Smooth muscle cell (in vitro differentiated cells): ENCODE data around the gene EEF1B2. TPM values are rescaled to one million over a fixed set of nuclear protein-coding genes. Genes with fewer than 3 reads are reported as not detected.

ENCODE experiments used
- DNase-seq: peaks from one replicate; lab custom pipeline; 2025; ENCODE audit not compliant: unreplicated experiment; lab: John Stamatoyannopoulos, UW
- H2AFZ ChIP-seq: fragments of 200-600 bp; sonication (generic); 2 replicates; pipeline ENCODE4 v1.6.0; 2016; ENCODE audit warnings: antibody characterized with exemption, low read depth, mild to moderate bottlenecking
- H3F3A ChIP-seq: fragments of 200-600 bp; sonication (generic); 2 replicates; pipeline ENCODE4 v1.6.0; 2017; ENCODE audit warnings: antibody characterized with exemption, low read depth
- H3K27ac ChIP-seq: fragments of 200-600 bp; sonication (generic); 2 replicates; pipeline ENCODE4 v1.5.1; 2016; ENCODE audit warnings: low read depth, mild to moderate bottlenecking
- H3K27me3 ChIP-seq: fragments of 200-600 bp; sonication (generic); 2 replicates; pipeline ENCODE4 v1.6.1; 2016; ENCODE audit warnings: low read depth, mild to moderate bottlenecking
- H3K36me3 ChIP-seq: fragments of 200-600 bp; sonication (generic); 2 replicates; pipeline ENCODE4 v1.5.1; 2016; ENCODE audit warnings: low read depth
- H3K4me1 ChIP-seq: fragments of 200-600 bp; sonication (generic); 2 replicates; pipeline ENCODE4 v1.5.1; 2016; ENCODE audit warnings: low read depth
- H3K4me2 ChIP-seq: fragments of 200-600 bp; sonication (generic); 2 replicates; pipeline ENCODE4 v1.6.0; 2016; ENCODE audit warnings: mild to moderate bottlenecking
- H3K4me3 ChIP-seq: fragments of 200-600 bp; sonication (generic); 2 replicates; pipeline ENCODE4 v1.5.1; 2016; ENCODE audit warnings: mild to moderate bottlenecking
- H3K79me2 ChIP-seq: fragments of 200-600 bp; sonication (generic); 2 replicates; pipeline ENCODE4 v1.6.0; 2016; ENCODE audit warnings: low read depth, mild to moderate bottlenecking
- H3K9ac ChIP-seq: fragments of 200-600 bp; sonication (generic); 2 replicates; pipeline ENCODE4 v1.6.0; 2016; ENCODE audit warnings: low read depth
- H3K9me3 ChIP-seq: fragments of 200-600 bp; sonication (generic); replicated peaks from 2 replicates; pipeline ENCODE4 v1.5.1; 2016; ENCODE audit warnings: low read depth
- H4K20me1 ChIP-seq: fragments of 200-600 bp; sonication (generic); 2 replicates; pipeline ENCODE4 v1.6.0; 2016; ENCODE audit warnings: low read depth
- CTCF ChIP-seq: fragments of 200-600 bp; sonication (generic); IDR thresholded peaks from 2 replicates; pipeline ENCODE4 v1.5.1; 2017; ENCODE audit warnings: borderline replicate concordance, mild to moderate bottlenecking, antibody characterized with exemption; ENCODE audit not compliant: insufficient read depth, poor library complexity, severe bottlenecking
- WGBS: methylation state at CpG from one replicate; pipeline ENCODE4 v1.1.7; 2016; ENCODE audit warnings: low lambda C conversion rate; 5-methylcytosine and 5-hydroxymethylcytosine counted together
- polyA plus RNA-seq: library from polyadenylated mRNA; unstranded; fragments of >200 nt; fragmentation: Nextera tagmentation; extraction: Ambion mirVana; gene quantifications from 2 replicates; pipeline ENCODE4 v1.2.1, GENCODE V29; 2016
- small RNA-seq: library from RNA; depleted of rRNA; stranded (forward); fragments of <200 nt; gene quantifications from one replicate; pipeline ENCODE3, GENCODE V24; 2014
- total RNA-seq: library from RNA; depleted of rRNA; stranded (reverse); fragments of >200 nt; gene quantifications from 2 replicates; pipeline ENCODE4 v1.2.3, GENCODE V29; 2014

Gene EEF1B2
- total and polyA plus RNA-seq, 2 experiments from 2014 or later, result 336 to 401 TPM

- Histone ChIP-seq H3K4me2 (no peak overlapping the region), H3F3A (no peaks in the 10 kb centered on the region), H4K20me1 (no peaks in the 10 kb centered on the region), H3K36me3 (no peaks in the 10 kb centered on the region), H3K4me3 (no peak overlapping the region), H3K9ac (no peak overlapping the region), H2AFZ (no peak overlapping the region), H3K79me2 (no peaks in the 10 kb centered on the region), H3K4me1 (peaks cover 25% of the 10 kb centered on the region), H3K27ac (no peak overlapping the region), H3K9me3 (no peaks in the 10 kb centered on the region), H3K27me3 (no peaks in the 10 kb centered on the region)
- TF ChIP-seq CTCF, result no peak
- 92% methylated on average over 7 of the region's 7 CpGs for WGBS
- DNase-seq, result no peak
These were observed 49.2 kb downstream of the EEF1B2 start for GRCh38 chr2:206208900-206209299.

- no peaks in the 10 kb centered on the region for H3K27me3 ChIP-seq
- peak overlapping the region; percentile 76 for H3K27ac ChIP-seq
- H3K9me3 ChIP-seq, result no peaks in the 10 kb centered on the region
- peak overlapping the region; percentile 84 for H3K4me2 ChIP-seq
- H3K4me3 ChIP-seq, result no peak overlapping the region
- no peak overlapping the region for H3K9ac ChIP-seq
- H3K79me2 ChIP-seq, result no peaks in the 10 kb centered on the region
- TF ChIP-seq CTCF, result no peak
- 54% methylated on average over 2 of the region's 2 CpGs for WGBS
- no peaks in the 10 kb centered on the region for H3K36me3 ChIP-seq
- DNase-seq, result no peak
- no peak overlapping the region for H2AFZ ChIP-seq
- H4K20me1 ChIP-seq, result no peaks in the 10 kb centered on the region
- H3F3A ChIP-seq, result no peaks in the 10 kb centered on the region
- peaks cover 30% of the 10 kb centered on the region for H3K4me1 ChIP-seq
These were observed 52.1 kb downstream of the EEF1B2 start for GRCh38 chr2:206211657-206212255.

Small RNAs within 50 kb of the gene (small RNA-seq; reads per million reads assigned to genes)
- not detected for gene RF00134
- not detected for gene RF02271
- not detected for gene SNORA41
- not detected for gene SNORD51

Other genes with a start within 250 kb of the EEF1B2 start
- gene INO80D, start 73.7 kb upstream of the EEF1B2 start, total RNA-seq, result 7.1 and 9.1 TPM in 2 replicates
- gene INO80D, start 73.7 kb upstream of the EEF1B2 start, polyA plus RNA-seq, result 1.4 and 4.6 TPM in 2 replicates
- gene NDUFS1, start 451 bp upstream of the EEF1B2 start, total RNA-seq, result 101 and 182 TPM in 2 replicates
- gene NDUFS1, start 451 bp upstream of the EEF1B2 start, polyA plus RNA-seq, result 59.0 and 62.0 TPM in 2 replicates
- gene ZDBF2, start 114.8 kb downstream of the EEF1B2 start, total RNA-seq, result 22.7 and 29.4 TPM in 2 replicates
- 2.8 TPM in 2 replicates for gene ZDBF2, start 114.8 kb downstream of the EEF1B2 start, polyA plus RNA-seq